GM18508 (cell line): ENCODE measurements around the gene GARIN5B.

Source experiments
- ATAC-seq: cut with Tn5 transposase; IDR thresholded peaks from one replicate; pipeline ENCODE4 v1.9.1; 2021; ENCODE audit warnings: moderate number of reproducible peaks; ENCODE audit not compliant: insufficient read depth, unreplicated experiment

The GARIN5B gene

DNA sequence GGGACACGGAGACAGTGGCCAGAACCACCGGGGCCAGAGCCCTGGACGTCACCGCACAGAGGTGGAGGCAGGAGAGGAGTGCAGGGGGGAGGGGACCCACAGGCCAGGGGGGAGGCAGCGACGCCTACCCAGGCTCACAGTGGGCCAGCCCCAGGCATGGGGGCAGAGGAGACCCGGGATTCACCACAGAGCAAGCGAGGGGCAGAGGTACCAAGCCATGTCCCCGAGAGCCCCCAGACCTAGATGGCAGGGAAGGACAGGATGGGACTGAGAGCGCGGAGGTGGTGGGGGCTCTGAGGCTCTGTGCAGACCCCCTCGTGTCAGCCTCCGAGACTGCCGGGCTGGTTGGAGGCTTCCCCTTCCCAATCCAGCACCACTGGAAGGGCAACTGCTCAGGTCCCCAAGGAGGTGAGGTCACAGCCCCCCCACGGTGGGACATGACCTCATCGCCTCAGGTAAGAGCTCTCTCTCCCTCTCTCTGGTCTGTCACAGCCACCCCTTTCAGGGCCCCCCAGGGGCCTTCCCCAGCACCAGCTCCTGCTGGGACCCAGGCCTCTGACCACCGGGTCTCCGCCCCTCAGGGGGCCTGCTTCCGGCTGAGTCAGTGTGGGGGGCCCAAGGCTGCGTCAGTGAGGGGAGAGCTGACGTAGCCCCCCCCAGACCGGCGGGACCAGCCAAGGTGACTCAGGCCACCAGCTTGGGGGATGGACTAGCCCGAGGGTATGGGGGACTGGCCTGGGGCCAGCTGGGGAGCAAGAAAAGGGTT lies 9.4 kb upstream of the GARIN5B start:
- ATAC-seq = no peak

DNA sequence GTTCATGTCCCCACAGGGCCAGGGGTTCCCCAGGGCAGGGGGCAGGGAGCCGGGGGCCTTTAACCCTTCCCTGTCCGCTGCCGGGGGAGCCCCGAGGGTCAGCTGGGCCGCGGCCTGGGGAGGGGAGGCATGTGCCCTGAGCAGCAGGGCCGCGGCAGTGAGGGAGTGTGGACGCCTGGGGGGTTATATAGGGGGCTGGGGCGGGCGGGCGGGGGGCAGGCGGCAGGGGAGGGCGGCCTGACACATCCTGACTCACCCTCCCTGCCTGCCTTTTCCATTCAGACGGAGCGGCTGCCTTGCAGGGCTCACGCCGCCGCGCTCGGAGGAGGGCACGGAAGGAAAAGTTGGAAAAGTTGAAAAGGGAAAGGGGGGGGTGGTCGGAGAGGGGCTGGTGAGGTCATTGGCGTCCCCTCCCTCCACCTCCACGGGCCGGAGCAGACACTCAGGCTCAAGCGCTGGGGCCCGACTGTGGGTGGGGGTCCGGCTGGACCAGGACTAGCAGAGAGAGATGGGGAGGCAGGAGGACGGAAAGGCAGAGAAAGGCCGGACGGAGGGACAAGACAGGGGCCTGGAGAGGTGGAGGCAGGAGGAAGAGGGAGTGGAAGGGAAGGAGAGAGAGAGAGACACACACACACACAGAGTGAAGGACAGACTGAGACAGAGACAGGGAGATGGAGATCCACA lies 7.4 kb upstream of the GARIN5B start, which contains the start of gene IL11:
TSS of gene IL11 (minus strand) at position 159 of the 684 bp plus-strand sequence. CDS start at position 6, 153 bp downstream.
- ATAC-seq = no peak

DNA sequence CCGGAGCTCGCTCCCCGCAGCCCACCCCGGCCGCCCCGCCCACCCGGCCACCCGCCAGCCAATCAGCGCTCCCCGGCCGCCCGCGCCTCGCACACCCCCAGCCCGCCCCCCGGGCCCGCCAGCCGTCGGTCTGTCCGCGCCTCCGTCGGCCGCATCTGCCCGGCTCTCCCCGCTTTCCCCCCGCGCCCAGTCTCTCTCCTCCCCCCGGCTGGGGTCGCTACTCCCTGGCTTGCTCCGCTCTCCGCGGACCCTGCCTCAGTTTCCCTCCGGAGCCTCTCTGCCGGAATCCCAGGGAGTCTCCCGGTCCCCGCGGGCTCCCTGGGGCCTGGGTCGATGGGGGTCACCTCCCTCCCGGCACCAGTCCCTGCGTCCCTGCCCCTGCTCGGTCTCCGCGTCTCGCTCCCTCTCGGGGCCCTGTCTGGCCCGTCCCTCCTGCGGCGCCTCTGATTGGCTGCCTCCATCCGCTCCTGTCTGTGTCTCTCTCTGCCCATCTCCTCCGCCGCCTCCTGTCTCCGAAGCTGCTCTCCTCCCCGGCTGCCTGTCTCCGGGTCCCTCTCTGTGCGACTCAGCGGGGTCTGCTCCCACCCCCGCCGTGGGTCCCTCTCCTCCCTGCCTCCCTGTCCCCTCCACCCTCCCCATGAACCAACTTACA lies 6.7 kb upstream of the GARIN5B start:
- no peak for ATAC-seq

DNA sequence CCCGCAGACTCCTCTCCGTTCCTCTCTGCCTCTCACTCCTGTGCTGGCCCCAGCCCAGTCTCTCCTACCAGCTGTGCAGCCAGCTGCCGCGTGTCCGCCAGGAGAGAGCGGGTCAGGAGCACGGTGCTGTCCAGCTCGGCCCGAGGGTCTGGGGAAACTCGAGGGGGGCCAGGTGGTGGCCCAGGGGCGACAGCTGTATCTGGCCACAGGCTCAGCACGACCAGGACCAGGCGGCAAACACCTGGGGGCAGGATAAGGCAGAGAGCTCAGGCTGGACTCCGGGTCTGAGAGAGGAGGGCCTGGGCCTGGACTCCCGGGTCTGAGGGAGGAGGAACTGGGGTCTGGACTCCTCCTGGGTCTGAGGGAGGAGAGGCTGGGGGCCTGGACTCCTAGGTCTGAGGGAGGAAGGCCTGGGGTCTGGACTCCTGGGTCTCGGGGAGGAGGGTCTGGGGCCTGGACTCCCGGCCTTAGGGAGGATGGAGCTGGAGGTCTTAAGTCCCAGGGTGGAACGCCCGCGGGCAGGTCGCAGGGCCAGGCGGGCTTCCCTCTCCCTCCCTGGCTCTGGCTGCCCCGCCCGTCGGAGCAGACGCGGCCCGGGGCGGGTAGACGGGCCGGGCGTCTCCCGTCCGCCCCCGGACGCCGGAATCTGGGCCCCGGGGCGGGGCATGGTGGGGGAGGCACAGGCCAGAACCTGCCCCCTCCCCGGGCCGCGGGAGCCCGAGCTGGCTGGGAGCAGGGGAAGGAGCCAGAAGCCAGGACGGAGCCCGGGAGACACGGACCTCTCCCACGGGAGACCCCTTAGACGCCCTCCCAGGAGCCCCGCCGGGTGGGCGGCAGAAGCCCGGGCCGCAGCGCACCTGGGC lies 5.9 kb upstream of the GARIN5B start:
- ATAC-seq = no peak

DNA sequence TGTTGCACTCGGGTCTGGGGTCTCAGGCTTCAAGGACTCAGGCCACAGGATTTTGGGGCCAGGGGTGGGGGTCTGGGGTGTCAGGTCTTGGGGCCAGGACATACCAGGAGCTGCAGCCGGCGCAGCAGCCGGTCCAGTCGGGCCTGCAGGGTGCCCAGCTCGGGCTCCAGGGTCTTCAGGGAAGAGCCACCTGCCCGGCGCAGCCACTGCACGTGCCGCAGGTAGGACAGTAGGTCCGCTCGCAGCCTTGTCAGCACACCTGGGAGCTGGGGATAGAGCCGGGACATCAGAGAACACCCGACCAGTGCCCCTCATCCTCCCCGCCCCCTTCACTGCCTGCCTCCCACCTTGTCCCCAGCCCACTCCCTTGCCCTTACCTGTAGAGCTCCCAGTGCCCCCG lies 5.0 kb upstream of the GARIN5B start:
- ATAC-seq = no peak

DNA sequence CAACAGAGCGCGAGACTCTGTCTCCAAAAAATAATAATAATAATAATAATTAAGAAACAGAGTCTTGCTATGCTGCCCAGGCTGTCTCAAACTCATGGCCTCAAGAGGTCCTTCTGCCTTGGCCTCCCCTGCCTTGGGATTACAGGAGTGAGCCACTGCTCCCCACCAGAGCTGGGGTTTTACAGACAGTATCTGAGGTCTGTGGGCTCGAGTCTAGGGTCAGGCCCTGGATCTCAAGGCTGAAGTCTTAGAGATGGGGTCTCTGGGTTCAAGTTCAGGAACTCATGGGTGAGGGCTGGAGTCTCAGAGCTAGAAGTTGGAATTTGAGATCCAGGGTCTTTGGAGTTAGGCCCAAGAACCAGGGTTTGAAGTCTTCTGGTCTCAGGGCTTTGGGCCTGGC lies 3.7 kb upstream of the GARIN5B start:
- no peak for ATAC-seq

DNA sequence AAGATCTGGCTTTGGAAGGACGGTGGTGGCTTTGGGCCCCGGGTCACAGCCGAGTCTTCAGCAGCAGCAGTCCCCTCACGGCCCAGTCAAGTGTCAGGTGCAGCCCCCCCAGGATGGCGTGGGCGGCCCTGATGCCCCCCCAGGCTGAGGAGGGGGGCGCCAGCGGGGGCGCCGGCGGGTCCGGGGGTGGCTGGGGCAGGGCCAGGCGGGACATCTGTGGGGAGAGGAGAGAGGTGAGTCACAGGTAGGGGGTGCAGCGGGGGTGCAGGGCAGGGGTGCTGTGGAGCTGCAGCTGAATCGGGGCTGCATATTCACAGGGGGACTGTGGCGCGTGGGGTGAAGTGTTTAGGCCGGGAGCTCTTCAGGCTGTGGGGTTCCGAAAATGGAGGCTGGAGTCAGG lies 2.9 kb upstream of the GARIN5B start:
- no peak for ATAC-seq

DNA sequence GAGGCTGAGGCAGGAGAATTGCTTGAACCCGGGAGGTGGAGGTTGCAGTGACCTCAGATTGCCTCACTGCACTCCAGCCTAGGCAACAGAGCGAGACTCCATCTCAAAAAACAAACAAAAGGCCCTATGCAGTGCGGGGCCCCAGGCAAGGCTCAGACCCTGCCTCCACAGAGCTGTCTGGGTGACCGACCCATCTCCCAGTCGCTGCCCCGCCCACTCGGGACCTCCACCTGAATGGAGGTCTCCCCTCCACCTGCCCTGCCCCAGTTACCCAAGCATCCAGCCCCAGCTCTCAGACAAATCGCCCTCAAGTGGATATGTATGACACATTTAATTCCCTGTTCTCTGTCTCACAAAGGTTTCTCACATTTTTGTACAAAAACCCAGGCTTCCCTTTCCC lies 2.2 kb upstream of the GARIN5B start:
- no peak for ATAC-seq

DNA sequence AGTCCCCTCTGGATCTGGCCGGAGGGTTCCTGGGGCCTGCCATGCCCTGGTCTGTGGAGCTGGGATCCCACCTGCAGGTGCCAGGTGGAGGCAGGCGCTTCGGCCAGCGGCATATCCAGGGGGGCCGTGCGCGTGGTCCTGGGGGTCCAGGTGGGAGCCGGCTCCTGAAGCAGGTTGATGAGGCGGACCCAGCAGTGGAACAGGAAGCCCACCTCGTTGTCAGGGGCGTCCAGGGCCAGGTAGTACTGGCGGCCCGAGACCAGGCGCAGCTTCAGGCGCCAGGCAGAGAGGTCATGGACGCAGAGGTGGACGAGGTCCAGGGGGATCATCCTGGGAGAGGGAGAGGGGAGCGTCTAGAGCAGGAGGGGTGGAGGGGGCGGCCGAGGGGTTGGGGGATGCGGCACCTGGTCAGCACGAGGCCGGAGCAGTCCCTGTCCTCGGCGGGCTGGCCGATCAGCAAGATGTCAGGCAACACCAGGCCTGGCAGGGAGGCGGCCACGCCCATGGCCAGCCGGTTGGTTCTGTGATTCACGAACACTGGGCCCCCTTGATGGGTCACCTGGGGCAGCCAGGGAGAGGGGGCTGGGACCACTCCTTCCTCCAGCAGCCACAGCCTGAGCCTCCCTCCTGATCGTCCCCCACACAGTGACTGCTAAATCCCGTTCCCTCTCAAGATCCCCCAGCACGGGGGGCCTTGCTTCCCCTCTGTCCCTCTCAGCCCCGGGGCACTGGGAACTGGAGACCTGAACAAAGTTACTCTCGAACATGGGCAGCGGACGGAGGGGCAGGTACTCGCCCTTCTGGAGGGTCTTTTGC lies 678 bp downstream of the GARIN5B start:
- no peak for ATAC-seq

DNA sequence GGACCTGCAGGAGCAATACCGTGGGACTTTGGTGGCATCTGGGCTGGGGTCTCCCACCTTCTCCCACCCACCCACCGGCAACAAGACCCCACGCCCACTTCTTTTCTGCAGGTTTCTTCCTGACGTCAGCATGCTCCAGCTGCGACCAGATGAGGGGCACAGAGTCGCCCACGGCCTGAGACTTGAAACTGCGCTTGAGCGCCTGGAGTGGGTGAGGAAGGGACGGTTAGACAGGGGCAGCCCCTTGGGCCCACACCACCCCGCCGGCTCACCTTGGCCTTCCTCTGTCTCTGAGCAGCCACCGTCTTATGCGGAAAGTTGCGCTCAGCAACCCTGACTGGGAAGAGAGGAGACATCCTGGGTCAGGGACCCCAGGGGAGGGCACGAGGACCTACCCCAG lies 2.2 kb downstream of the GARIN5B start:
- no peak for ATAC-seq

DNA sequence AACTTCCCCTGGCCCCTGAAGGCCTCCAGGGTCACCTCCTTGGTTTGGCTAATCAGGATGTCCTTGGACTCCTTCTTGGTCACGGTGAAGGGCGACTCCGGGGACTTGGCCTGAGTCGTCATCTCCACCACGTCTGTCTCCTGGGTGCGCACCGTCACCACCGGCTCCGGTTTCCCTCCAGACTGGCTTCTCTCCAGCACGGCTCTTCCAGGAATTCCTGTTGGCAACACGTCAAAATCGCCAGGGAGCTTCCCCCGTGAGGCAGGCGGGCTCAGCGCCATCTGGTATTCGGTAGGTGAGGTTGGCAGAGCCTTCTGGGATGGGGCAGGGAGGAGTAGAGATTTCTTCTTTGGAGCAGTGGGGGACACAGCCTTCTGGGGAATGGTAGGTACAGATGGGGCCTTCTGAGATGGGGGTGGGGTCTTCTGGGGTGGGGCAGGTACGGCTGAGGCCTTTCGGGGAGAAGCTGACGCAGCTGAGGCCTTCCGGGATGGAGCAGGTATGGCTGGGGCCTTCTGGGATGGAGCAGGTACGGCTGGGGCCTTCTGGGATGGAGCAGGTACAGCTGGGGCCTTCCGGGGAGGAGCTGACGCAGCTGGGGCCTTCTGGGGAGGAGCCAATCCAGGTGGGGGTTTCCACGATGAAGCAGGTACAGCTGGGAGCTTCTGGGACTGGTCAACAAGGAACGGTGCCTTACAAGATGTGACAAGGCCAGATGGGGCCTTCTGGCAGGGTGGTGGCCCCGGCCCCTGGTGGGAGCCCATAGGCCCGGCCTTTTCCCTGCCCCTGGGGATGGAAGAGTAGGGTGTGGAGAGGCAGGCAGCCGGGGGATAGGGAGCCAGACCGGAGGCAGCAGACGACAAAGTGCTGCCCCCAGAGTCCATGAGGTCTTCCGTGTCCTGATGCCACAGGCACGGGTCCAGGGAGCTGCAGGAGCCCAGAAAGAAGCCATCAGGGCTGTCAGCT lies 3.8 kb downstream of the GARIN5B start:
- no peak for ATAC-seq

DNA sequence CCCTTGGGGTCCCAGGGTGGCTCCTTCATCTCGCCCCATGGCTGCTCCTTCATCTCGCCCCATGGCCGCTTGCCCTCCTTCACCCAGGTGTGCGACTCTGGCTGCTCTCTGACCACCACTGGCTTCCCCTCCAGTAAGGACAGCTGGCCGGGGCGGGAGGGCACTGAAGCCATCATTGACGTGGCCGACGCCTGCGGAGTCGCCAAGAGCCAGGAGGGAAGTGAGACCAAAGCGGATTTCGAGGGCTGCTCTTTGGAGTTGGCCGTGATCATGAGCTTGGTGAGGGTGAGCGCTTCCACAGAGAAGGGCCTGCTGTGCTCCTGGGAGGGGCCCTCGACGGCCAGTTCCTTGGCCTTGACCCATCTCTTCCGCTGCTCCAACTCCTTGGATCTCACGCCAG lies 4.6 kb downstream of the GARIN5B start:
- ATAC-seq = no peak

DNA sequence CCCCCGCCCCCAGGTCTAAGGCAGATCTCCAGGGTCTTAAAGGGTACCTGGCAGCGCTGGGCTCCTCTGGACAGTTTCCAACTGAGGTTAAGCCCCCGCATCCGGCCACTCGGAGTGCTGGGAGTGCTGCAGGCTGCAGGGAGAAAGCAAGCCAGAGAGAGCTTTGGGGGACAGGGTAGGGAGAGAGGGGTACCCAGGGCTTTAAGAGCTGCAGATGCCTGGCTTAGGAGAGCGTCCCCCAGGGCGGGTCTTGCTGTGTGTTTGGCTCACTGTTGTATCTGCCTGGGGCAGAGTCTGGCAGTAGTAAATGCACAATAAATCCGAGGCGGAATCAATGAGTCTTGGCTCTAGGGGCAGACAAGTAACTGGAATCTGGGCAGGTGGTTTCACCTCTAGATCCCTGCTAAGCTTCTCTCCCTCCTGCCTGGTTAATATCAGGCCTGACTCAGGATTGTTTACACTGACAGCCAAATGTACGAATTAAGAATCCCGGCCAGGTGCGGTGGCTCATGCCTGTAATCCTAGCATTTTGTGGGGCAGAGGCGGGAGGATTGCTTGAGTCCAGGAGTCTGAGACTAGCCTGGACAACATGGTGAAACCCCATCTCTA lies 7.7 kb downstream of the GARIN5B start:
- ATAC-seq = no peak

DNA sequence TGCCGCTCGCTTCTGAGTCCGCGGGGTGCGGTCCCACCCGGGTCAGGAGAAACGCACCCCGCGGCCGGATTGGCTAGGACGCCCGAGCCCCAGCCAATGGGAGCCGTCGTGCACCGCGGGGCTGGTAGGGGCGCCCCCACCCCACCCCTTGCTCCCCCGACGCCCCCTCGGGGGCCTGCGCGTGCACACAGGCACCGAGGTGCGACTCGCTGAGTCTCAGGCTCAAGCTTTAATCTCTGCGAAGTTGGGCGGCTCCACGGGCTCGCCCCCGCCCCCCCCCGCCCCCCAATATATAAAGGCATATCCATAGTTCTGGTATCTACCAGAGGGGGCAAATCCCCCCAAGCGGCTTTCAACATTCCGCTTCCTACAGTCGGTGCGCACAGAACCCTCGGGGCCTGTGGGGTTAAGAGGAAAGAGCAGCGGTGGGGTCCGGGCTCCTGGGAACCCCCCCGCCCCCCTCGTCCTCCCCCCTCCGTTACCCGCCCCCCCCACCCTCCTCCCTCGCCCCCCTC lies 8.3 kb downstream of the GARIN5B start, which contains the start of gene COX6B2:
TSS of gene COX6B2 (minus strand) at position 22 of the 515 bp plus-strand sequence. CDS start 198 bp downstream, outside the sequence.
- no peak for ATAC-seq

DNA sequence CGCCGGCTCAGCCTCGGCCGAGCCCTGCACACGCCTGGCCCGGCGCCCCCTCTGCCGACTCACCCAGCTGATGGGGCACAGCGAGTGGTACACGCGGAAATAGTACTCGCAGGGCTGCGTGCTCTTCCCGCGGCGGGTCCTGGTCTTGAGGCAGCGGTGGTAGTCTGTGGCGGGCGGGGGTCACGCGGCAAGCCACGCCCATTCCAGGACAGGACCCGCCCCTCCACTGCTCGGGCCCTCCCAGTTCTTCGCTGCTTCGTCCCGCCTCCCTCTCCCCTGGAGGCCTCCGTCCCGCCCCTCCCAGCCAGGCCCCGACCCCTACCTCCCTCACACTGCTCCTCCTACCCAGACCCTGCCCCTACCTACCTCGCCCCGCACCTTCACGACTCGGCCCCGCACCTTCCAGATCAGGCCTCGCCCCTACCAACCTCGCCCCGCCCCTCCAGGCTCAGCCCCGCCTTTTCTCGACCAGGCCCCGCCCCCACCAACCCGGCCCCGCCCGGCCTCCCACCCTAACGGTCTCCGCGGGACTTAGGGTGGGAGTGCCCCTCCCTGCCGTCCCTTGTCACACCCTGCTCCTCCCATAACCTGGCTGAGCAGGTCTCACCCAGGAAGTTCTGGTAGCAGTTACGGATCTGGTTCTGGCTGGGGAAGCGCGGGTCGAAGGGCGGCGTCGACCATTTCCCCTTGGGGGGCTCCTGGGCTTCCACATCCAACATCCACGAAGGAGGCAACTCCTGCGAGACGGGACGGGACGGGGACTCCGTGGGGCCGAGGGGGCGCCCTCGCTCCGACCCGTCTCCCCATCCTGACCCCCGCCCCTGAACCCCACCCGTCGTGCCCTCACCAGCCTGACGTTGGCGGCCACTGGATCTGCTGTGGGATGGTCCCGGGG lies 9.0 kb downstream of the GARIN5B start:
- no peak for ATAC-seq

DNA sequence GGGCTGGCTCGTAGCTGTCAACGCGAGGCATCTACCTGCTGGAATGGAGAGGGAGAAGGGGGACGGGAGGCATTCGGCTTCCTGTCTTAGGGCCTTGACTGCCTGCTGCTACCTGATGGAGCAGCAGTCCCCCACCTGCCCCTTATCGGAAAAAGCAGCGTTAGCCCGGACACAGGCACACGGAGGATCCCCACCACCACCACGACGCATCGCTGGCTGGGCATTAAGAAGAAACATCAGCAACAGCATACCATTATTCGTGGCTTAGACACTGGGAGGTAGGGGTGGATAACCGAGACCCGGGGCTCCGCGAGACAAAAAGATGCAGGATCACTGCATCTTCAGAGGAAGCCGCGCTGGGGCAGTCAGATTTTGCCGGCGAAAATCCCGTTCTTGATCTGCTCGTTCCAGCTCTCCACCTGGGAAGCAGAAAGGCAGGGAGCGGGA lies 9.7 kb downstream of the GARIN5B start:
- no peak for ATAC-seq
